ENCODE results near the gene TRAFD1. TPM values are rescaled to one million over a fixed set of nuclear protein-coding genes. Genes with fewer than 3 reads are reported as not detected.
A peak's percentile ranks its signal among the peaks of the same experiment; 100 is the strongest.
"Not testable (repeated sequence)": the region's sequence is repeated elsewhere in the genome, so short reads cannot be mapped to it uniquely, and the experiment has no call there.

The TRAFD1 gene
- total RNA-seq, 1 donor from 2014 or later = 40.4 TPM

DNA sequence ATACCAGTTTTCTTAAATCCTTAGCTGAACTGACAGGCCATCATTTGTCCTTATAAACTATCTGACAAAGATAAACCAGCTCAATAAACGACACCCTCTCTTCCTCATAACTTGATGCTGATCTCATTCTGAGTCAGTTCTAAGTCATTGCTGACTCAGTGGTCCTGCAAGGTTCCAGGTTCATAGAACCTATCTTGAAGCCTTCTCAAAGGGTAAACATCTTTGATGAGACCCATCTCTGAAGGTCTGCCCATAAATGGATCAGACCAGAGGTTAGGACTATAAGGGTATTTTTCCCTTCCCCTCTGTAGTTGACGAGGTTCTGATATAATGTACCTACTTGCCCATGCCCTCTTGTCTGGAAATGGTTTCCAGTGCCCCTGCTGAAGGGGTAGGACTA, 28.7 kb upstream of the TRAFD1 start:
- Mint-ChIP-seq H3K27ac (peak overlapping the region; percentile 82), H3K4me3 (no peak overlapping the region), H3K27me3 (no peaks in the 10 kb centered on the region), H3K36me3 (peaks cover 30% of the 10 kb centered on the region), H3K4me1 (ENCODE audit: unreplicated experiment) (peaks cover 5% of the 10 kb centered on the region), H3K9me3 (no peaks in the 10 kb centered on the region)
- DNase-seq (ENCODE audit: extremely low spot score, unreplicated experiment) = no peak
- TF ChIP-seq, protein P1, sequence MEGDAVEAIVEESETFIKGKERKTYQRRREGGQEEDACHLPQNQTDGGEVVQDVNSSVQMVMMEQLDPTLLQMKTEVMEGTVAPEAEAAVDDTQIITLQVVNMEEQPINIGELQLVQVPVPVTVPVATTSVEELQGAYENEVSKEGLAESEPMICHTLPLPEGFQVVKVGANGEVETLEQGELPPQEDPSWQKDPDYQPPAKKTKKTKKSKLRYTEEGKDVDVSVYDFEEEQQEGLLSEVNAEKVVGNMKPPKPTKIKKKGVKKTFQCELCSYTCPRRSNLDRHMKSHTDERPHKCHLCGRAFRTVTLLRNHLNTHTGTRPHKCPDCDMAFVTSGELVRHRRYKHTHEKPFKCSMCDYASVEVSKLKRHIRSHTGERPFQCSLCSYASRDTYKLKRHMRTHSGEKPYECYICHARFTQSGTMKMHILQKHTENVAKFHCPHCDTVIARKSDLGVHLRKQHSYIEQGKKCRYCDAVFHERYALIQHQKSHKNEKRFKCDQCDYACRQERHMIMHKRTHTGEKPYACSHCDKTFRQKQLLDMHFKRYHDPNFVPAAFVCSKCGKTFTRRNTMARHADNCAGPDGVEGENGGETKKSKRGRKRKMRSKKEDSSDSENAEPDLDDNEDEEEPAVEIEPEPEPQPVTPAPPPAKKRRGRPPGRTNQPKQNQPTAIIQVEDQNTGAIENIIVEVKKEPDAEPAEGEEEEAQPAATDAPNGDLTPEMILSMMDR (conservative IDR thresholded peaks at IDR 0.05) = no peak

DNA sequence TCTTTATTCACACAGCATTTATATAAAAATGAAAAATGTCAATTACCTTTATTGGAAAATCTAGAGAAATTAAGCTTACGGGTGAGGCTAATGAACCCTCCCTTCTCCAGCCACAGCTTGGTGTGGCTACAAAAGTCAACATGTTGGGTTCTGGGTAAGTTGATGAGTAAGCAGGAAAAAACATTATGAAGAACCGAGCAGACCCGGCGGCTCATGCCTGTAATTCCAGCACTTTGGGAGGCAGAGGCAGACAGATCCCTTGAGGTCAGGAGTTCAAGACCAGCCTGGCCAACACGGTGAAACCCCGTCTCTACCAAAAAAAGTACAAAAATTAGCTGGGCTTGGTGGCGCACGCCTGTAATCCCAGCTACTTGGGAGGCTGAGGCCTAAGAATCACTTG, 27.7 kb upstream of the TRAFD1 start:
- Mint-ChIP-seq H3K36me3 (peaks cover 30% of the 10 kb centered on the region), H3K27ac (no peak overlapping the region)
- DNase-seq (ENCODE audit: extremely low spot score, unreplicated experiment) = no peak

DNA sequence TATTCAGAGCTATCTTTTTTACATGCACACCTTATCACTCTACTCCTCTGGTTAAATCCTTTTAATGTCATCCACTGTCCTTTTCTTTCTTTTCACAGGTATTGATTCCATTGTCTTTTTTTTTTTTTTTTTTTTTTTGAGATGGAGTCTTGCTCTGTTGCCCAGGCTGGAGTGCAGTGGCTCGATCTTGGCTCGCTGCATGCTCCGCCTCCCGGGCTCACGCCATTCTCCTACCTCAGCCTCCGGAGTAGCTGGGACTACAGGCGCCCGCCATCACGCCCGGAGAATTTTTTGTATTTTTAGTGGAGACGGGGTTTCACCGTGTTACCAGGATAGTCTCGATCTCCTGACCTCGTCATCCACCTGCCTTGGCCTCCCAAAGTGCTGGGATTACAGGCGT, 24.9 kb upstream of the TRAFD1 start:
- not testable (repeated sequence) for H3K9me3 Mint-ChIP-seq; H3K4me3 Mint-ChIP-seq; H3K27me3 Mint-ChIP-seq; DNase-seq (ENCODE audit: extremely low spot score, unreplicated experiment); H3K27ac Mint-ChIP-seq
- Mint-ChIP-seq H3K4me1 (ENCODE audit: unreplicated experiment) (peaks cover 16% of the 10 kb centered on the region), H3K36me3 (peaks cover 33% of the 10 kb centered on the region)

More for the DNA sequence above, 27.7 kb upstream of the TRAFD1 start:
- H3K9me3 Mint-ChIP-seq = no peaks in the 10 kb centered on the region
- TF ChIP-seq, protein P1 (conservative IDR thresholded peaks at IDR 0.05) = no peak
- H3K4me3 Mint-ChIP-seq = no peak overlapping the region
- peaks cover 5% of the 10 kb centered on the region for H3K4me1 Mint-ChIP-seq (ENCODE audit: unreplicated experiment)
- no peaks in the 10 kb centered on the region for H3K27me3 Mint-ChIP-seq

DNA sequence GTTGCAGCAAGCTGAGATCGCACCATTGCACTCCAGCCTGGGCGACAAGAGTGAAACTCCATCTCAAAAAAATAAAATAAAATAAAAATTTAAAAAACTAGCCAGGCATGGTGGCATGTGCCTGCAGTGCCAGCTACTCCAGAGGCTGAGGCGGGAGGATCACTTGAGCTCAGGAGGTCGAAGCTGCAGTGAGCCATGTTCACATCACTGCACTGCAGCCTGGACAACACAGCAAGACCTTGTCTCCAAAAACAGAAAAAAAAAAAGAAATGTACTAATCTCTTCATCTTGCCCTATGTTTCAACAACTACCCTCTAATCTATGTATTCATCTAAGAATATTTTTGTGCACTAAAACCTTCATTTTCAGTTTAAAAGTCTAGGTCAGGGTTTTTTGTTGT, 23.2 kb upstream of the TRAFD1 start:
- Mint-ChIP-seq H3K4me3 (no peak overlapping the region), H3K27ac (no peak overlapping the region), H3K9me3 (no peaks in the 10 kb centered on the region), H3K27me3 (no peaks in the 10 kb centered on the region), H3K4me1 (ENCODE audit: unreplicated experiment) (peaks cover 22% of the 10 kb centered on the region), H3K36me3 (peaks cover 25% of the 10 kb centered on the region)
- DNase-seq (ENCODE audit: extremely low spot score, unreplicated experiment) = no peak
- TF ChIP-seq, protein P1 (conservative IDR thresholded peaks at IDR 0.05) = no peak

DNA sequence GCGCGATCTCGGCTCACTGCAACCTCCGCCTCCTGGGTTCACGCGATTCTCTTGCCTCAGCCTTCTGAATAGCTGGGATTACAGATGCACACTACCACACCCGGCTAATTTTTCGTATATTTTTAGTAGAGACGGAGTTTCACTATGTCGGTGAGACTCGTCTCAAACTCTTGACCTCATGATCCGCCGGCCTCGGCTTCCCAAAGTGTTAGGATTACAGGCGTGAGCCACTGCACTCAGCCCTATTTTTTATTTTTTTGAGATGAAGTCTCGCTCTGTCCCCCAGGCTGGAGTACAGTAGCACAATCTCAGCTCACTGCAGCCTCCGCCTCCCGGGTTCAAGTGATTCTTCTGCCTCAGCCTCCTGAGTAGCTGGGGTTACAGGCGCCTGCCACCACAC, 22.6 kb upstream of the TRAFD1 start:
- H3K27ac Mint-ChIP-seq; H3K27me3 Mint-ChIP-seq; DNase-seq (ENCODE audit: extremely low spot score, unreplicated experiment); H3K4me3 Mint-ChIP-seq; H3K9me3 Mint-ChIP-seq: not testable (repeated sequence)
- H3K36me3 Mint-ChIP-seq = peaks cover 25% of the 10 kb centered on the region
- H3K4me1 Mint-ChIP-seq (ENCODE audit: unreplicated experiment) = peaks cover 28% of the 10 kb centered on the region

DNA sequence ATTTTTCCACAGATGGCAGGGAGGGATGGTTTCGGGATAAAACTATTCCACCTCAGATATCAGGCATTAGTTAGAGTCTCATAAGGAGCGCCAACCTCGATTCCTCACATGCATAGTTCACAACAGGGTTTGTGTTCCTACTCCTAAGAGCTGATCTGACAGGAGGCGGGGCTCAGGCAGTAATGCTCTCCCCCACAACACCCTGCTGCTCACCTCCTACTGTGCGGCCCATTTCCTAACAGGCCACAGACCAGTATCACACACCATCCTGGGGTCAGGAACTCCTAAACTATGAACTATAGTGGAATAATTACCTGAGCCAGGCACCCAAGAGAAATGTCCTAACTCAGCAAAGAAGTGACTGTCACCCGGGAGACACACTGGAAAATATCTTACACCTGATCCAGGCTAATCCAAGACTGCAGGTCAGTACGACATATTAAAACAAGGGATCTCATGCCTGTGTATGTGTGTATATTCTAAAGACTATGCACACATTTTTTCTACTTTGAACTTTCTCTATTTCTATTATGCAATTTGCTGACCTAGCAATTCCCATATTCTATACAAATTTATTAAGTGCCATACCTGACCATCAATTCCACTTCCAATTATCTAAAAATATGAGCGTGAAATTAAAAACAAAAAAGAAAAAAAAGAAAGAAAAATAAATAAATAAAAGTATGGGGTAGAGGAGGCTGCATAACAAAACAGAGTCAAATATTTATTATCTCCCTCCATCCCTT, 21.4 kb upstream of the TRAFD1 start:
- H3K9me3 Mint-ChIP-seq = no peaks in the 10 kb centered on the region
- H3K4me3 Mint-ChIP-seq = peak overlapping the region; percentile 3
- peaks cover 28% of the 10 kb centered on the region for H3K4me1 Mint-ChIP-seq (ENCODE audit: unreplicated experiment)
- H3K27ac Mint-ChIP-seq = no peak overlapping the region
- TF ChIP-seq, protein P1 (conservative IDR thresholded peaks at IDR 0.05) = no peak
- peaks cover 19% of the 10 kb centered on the region for H3K36me3 Mint-ChIP-seq
- H3K27me3 Mint-ChIP-seq = no peaks in the 10 kb centered on the region
- no peak for DNase-seq (ENCODE audit: extremely low spot score, unreplicated experiment)

Measured in type B pancreatic cell (in vitro differentiated cells).